ENCODE measurements around the gene SYNGAP1. TPM values are rescaled to one million over a fixed set of nuclear protein-coding genes. Genes with fewer than 3 reads are reported as not detected.
A peak's percentile ranks its signal among the peaks of the same experiment; 100 is the strongest.

Gene SYNGAP1
- total and polyA plus RNA-seq, 2 of the 4 experiments (the other 2 are of a cell fraction): 1.4 to 17.0 TPM

DNA sequence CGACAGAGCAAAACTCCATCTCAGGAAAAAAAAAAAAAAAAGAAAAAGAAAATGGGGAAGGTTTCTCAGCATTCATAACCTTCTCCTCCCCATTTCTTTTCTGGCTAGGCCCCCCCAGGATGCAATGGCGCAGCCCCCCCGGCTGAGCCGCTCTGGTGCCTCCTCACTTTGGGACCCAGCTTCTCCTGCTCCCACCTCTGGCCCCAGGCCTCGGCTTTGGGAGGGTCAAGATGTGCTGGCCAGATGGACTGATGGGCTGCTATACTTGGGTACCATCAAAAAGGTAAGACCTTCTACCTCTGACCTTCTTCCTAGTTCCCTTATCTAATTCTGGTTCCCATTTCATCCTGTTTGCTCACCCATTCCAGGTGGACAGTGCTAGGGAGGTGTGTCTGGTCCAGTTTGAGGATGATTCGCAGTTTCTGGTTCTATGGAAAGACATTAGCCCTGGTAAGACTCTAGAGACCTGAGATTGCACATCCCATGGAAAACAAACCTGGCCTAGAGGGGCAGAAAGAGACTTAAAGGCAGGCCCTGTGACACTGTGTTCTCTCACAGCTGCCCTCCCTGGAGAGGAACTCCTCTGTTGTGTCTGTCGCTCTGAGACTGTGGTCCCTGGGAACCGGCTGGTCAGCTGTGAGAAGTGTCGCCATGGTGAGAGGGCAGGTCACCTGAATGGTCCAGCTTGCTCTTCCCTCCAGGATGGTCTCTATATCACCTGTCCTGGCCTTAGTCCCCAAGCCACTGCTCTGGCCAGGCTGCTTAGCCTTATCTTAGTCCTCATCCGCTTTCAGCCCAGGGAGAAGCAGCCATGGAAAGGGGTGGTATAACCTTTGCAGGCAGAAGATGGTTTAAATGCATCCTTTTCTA, 7.5 kb upstream of the SYNGAP1 start (continued):
- TF ChIP-seq, protein P1, sequence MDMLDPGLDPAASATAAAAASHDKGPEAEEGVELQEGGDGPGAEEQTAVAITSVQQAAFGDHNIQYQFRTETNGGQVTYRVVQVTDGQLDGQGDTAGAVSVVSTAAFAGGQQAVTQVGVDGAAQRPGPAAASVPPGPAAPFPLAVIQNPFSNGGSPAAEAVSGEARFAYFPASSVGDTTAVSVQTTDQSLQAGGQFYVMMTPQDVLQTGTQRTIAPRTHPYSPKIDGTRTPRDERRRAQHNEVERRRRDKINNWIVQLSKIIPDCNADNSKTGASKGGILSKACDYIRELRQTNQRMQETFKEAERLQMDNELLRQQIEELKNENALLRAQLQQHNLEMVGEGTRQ (IDR thresholded peaks at IDR 0.05; ENCODE audit: low read depth, low read length): no peak

DNA sequence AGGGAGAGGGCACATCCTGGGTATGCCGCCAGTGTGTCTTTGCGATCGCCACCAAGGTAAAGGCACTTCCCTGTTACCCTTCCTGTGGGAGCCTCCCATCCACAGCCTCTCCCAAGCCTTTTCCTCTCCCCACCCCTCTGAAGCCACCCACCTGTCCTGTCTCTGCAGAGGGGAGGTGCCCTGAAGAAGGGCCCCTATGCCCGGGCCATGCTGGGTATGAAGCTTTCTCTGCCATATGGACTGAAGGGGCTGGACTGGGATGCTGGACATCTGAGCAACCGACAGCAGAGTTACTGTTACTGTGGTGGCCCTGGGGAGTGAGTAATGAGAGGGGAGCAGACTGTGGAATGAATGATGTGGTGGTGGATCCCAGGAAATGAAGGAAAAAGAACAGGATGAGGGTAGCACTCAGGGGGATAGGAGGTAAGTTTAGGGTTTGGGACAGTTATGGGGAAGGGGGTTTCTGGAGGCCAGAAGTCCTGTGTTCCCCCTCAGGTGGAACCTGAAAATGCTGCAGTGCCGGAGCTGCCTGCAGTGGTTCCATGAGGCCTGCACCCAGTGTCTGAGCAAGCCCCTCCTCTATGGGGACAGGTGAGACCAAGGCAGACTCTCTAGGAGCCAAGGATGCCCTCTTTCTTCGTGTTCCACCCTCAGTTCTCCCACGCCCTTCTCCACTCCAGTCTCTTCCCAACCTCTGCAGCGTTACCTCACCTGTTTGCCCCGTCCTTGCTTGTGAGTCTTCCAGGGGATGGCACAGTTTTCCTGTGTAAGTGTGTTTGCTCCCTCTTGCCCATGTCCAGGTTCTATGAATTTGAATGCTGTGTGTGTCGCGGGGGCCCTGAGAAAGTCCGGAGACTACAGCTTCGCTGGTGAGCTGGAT, 6.4 kb upstream of the SYNGAP1 start:
- H2BK120ac ChIP-seq (ENCODE audit: low read depth, low read length): no peak overlapping the region
- H3K4me3 ChIP-seq (ENCODE audit: insufficient read depth, low read depth, low read length): no peak overlapping the region
- H2BK20ac ChIP-seq (ENCODE audit: low read depth, low read length): no peak overlapping the region
- H2AK9ac ChIP-seq (replicated peaks; ENCODE audit: low read depth, low read length, poor library complexity): peak overlapping the region; percentile 40
- H4K5ac ChIP-seq (ENCODE audit: low read depth, low read length): no peak overlapping the region
- no peak overlapping the region for H3K56ac ChIP-seq (ENCODE audit: extremely low read depth, insufficient read depth, low read length)
- H3K18ac ChIP-seq (ENCODE audit: low read depth, low read length): no peak overlapping the region
- H4K20me1 ChIP-seq (ENCODE audit: insufficient read depth, low read length): peaks cover 19% of the 10 kb centered on the region
- H3K9ac ChIP-seq (ENCODE audit: low read depth, low read length): no peak overlapping the region
- TSS peak; percentile 16 for BruUV-seq (replicated peaks)
- H3K4me1 ChIP-seq (ENCODE audit: control insufficient read depth, insufficient read depth, low read length): peaks cover 9% of the 10 kb centered on the region
- WGBS, 2 experiments (ENCODE audit: extremely low coverage in 2 of 2, insufficient read length in 1 of 2): 100% methylated on average over 3 of the region's 14 CpGs; no CpG with 5 or more reads in 1 of the 2 experiments
- ChIA-PET CTCF (no interaction called here), POLR2A (ENCODE audit: unreplicated experiment) (no interaction called here)
- no peak overlapping the region for H3K4me2 ChIP-seq (ENCODE audit: low read depth, low read length)
- no peak overlapping the region; the same call in 1 of the 2 replicates for H3K23ac ChIP-seq (ENCODE audit: low read depth, low read length)
- no peak overlapping the region for H2AFZ ChIP-seq (replicated peaks; ENCODE audit: low read length, poor library complexity)
- TF ChIP-seq CEBPB (IDR thresholded peaks at IDR 0.05; ENCODE audit: low read depth, low read length): no peak
- TF ChIP-seq, protein P1 (IDR thresholded peaks at IDR 0.05; ENCODE audit: low read depth, low read length): no peak
- TF ChIP-seq SMC3 (IDR thresholded peaks at IDR 0.05; ENCODE audit: low read depth, low read length): no peak
- TF ChIP-seq POLR2A (IDR thresholded peaks at IDR 0.05; ENCODE audit: low read depth, low read length): 0 out of 2 replicates have a peak, but pooled peaks have one; percentile 13
- TF ChIP-seq, protein P2, sequence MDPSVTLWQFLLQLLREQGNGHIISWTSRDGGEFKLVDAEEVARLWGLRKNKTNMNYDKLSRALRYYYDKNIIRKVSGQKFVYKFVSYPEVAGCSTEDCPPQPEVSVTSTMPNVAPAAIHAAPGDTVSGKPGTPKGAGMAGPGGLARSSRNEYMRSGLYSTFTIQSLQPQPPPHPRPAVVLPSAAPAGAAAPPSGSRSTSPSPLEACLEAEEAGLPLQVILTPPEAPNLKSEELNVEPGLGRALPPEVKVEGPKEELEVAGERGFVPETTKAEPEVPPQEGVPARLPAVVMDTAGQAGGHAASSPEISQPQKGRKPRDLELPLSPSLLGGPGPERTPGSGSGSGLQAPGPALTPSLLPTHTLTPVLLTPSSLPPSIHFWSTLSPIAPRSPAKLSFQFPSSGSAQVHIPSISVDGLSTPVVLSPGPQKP (IDR thresholded peaks at IDR 0.05; ENCODE audit: borderline replicate concordance, low read depth, low read length): no peak
- H3K27ac ChIP-seq (ENCODE audit: insufficient read depth, low read length): no peak overlapping the region
- H3K27me3 ChIP-seq (ENCODE audit: control insufficient read depth, insufficient read depth, low read length): no peaks in the 10 kb centered on the region
- H4K91ac ChIP-seq (ENCODE audit: insufficient read depth, low read depth, low read length): no peak overlapping the region
- H3K36me3 ChIP-seq (ENCODE audit: control insufficient read depth, insufficient read depth, low read length): peaks cover 40% of the 10 kb centered on the region
- peaks cover 12 to 67% of the 10 kb centered on the region in 2 experiments for H3K79me1 ChIP-seq (ENCODE audit: low read depth in 1 of 2, low read length in 2 of 2)
- dilution Hi-C loops (cut with HindIII; ENCODE audit: low sequenced_read_pairs, unreplicated experiment) (no loop called here), in situ Hi-C loops (cut with MboI; ENCODE audit: low sequenced_read_pairs) (no loop called here), intact Hi-C loops (cut with micrococcal nuclease) (no loop called here)
- H3K9me3 ChIP-seq (ENCODE audit: control insufficient read depth, insufficient read depth, low read length): no peaks in the 10 kb centered on the region
- H3K4ac ChIP-seq (ENCODE audit: low read depth, low read length): no peak overlapping the region
- H3K9me1 ChIP-seq (ENCODE audit: insufficient read depth, low read length): peaks cover 6% of the 10 kb centered on the region
- ATAC-seq (ENCODE audit: low read depth): no peak
- no peak overlapping the region; a peak in 1 of 4 replicates for H4K8ac ChIP-seq (ENCODE audit: low read depth in 2 of 2, low read length in 2 of 2)
- no peak overlapping the region for H2BK15ac ChIP-seq (ENCODE audit: low read depth, low read length)
- no peak overlapping the region for H3K14ac ChIP-seq (replicated peaks; ENCODE audit: low read depth, low read length)
- peak overlapping the region; percentile 49; the same call in 1 of the 2 replicates for H2AK5ac ChIP-seq (ENCODE audit: low read depth, low read length)
- no peak overlapping the region for H2BK5ac ChIP-seq (ENCODE audit: low read depth, low read length, poor library complexity, severe bottlenecking)
- DNase-seq: no peak
